A549 (cell line): ENCODE results near the gene ZNF443. TPM values are rescaled to one million over a fixed set of nuclear protein-coding genes. Genes with fewer than 3 reads are reported as not detected.
A peak's percentile ranks its signal among the peaks of the same experiment; 100 is the strongest.
"Not testable (repeated sequence)": the region's sequence is repeated elsewhere in the genome, so short reads cannot be mapped to it uniquely, and the experiment has no call there.

Experiments
- ATAC-seq, 2 experiments: fragments of 200-7000 bp in 1 of 2; fragments of >200 bp in 1 of 2; cut with Nextera tagmentation in 1 of 2; cut with Tn5 transposase in 1 of 2; 3 replicates each; pipeline versions ENCODE4 v1.8.0 to v1.9.1; 2018 to 2020; ENCODE audit warnings: mild to moderate bottlenecking in 1 of 2, moderate library complexity in 1 of 2
- CTCF ChIA-PET: fragments of 300-600 bp; sonication (Branson Sonifier 250); formaldehyde crosslinking; extraction: SDS; loops from one replicate; lab custom pipeline; 2021; ENCODE audit warnings: antibody characterized with exemption, inconsistent platforms; lab: Yijun Ruan, JAX
- POLR2A ChIA-PET: fragments of 350-600 bp; formaldehyde crosslinking; extraction: SDS; loops from one replicate; lab custom pipeline; 2021; ENCODE audit warnings: antibody characterized with exemption, inconsistent platforms; lab: Yijun Ruan, JAX
- DNase-seq, 2 experiments: peaks; one replicate each; pipeline versions ENCODE4 v3.0.0 to v3.0.0-alpha.2; 2011 to 2016; ENCODE audit warnings: low read depth in 1 of 2, low spot score in 1 of 2
- FAIRE-seq: peaks from 2 replicates; lab custom pipeline; 2011; peaks lifted over from hg19 to GRCh38; lab: Jason Lieb, UNC
- H3K27ac ChIP-seq, 2 experiments: fragments of >200 bp; sonication (Bioruptor Twin); formaldehyde crosslinking; 3 replicates each; pipeline ENCODE4 v1.5.1; 2016 to 2017
- H3K4me1 ChIP-seq: fragments of >200 bp; sonication (Bioruptor Twin); formaldehyde crosslinking; 3 replicates; pipeline ENCODE4 v1.6.1; 2016
- H3K4me2 ChIP-seq: fragments of >200 bp; sonication (Bioruptor Twin); formaldehyde crosslinking; 3 replicates; pipeline ENCODE4 v1.6.1; 2016
- H3K4me3 ChIP-seq: fragments of >200 bp; sonication (Bioruptor Twin); formaldehyde crosslinking; 3 replicates; pipeline ENCODE4 v1.5.1; 2016
- H3K9me3 ChIP-seq: fragments of >200 bp; sonication (Bioruptor Twin); formaldehyde crosslinking; 3 replicates; pipeline ENCODE4 v1.6.1; 2016
- CHD2 ChIP-seq: fragments of 150-350 bp; IDR thresholded peaks from 2 replicates; pipeline ENCODE4 v1.6.1; 2014; ENCODE audit warnings: low read length; ENCODE audit not compliant: partially characterized antibody
- CHD4 ChIP-seq: fragments of 200-600 bp; sonication (generic); IDR thresholded peaks from 2 replicates; pipeline ENCODE4 v1.6.1; 2016; ENCODE audit warnings: antibody characterized with exemption, mild to moderate bottlenecking, borderline replicate concordance
- EHMT2 ChIP-seq: fragments of 200-600 bp; sonication (generic); IDR thresholded peaks from 2 replicates; pipeline ENCODE4 v1.6.1; 2016; ENCODE audit warnings: antibody characterized with exemption, low read depth, mild to moderate bottlenecking, moderate library complexity
- FOSB ChIP-seq: fragments of 250-450 bp; sonication (Bioruptor Pico); IDR thresholded peaks from 2 replicates; pipeline ENCODE4 v1.5.0; 2020; ENCODE audit warnings: mild to moderate bottlenecking, moderate library complexity
- JUN ChIP-seq, 2 experiments: fragments of >200 bp; sonication (Bioruptor Twin); formaldehyde crosslinking; IDR thresholded peaks; 2 replicates in 1 of 2; 3 replicates in 1 of 2; pipeline ENCODE4 v1.6.1; 2016 to 2017
- JUNB ChIP-seq: fragments of >200 bp; sonication (Bioruptor Twin); formaldehyde crosslinking; IDR thresholded peaks from 2 replicates; pipeline ENCODE4 v1.6.1; 2016
- MYC ChIP-seq: IDR thresholded peaks from 2 replicates; pipeline ENCODE4 v1.6.1; 2012; ENCODE audit warnings: mild to moderate bottlenecking, inconsistent platforms, low read length, improper control_type of control experiment, borderline replicate concordance
- NFE2L2 ChIP-seq: fragments of 150-350 bp; conservative IDR thresholded peaks from 2 replicates; pipeline ENCODE4 v1.6.1; 2014; ENCODE audit warnings: low read length
- POLR2AphosphoS2 ChIP-seq: conservative IDR thresholded peaks from 2 replicates; pipeline ENCODE4 v1.6.1; 2012; ENCODE audit warnings: low read length, improper control_type of control experiment, inconsistent platforms
- SMC3 ChIP-seq: fragments of >200 bp; sonication (Bioruptor Twin); formaldehyde crosslinking; IDR thresholded peaks from 3 replicates; pipeline ENCODE4 v1.6.1; 2018; ENCODE audit warnings: inconsistent platforms
- TFCP2L1 ChIP-seq: fragments of 250-450 bp; sonication (Bioruptor Pico); IDR thresholded peaks from 2 replicates; pipeline ENCODE4 v1.5.0; 2021; ENCODE audit warnings: mild to moderate bottlenecking
- TP53 ChIP-seq: fragments of 250-450 bp; sonication (Bioruptor Pico); IDR thresholded peaks from 2 replicates; pipeline ENCODE4 v1.5.0; 2021; ENCODE audit warnings: mild to moderate bottlenecking, moderate library complexity
- ZC3H11A ChIP-seq: fragments of 450-650 bp; IDR thresholded peaks from 2 replicates; pipeline ENCODE4 v1.6.1; 2014; ENCODE audit warnings: antibody characterized with exemption, mild to moderate bottlenecking
- WGBS: methylation state at CpG from one replicate; pipeline ENCODE4 v1.1.6; 2017; ENCODE audit errors: missing lambda C conversion rate; 5-methylcytosine and 5-hydroxymethylcytosine counted together
- polyA plus RNA-seq, 4 experiments: library from polyadenylated mRNA; depleted of rRNA in 3 of 4; stranded (reverse); fragments of >200 nt; fragmentation: RNase III in 1 of 4; extraction: RNeasy Plus Mini Kit Qiagen cat#74134 plus additional on column Dnase treatment in 1 of 4; gene quantifications; 2 replicates in 3 of 4; 3 replicates in 1 of 4; pipeline ENCODE4 v1.2.3, GENCODE V29; 2011 to 2017
- TF ChIP-seq, protein P1 (sequence below): fragments of >200 bp; sonication (Bioruptor Twin); formaldehyde crosslinking; IDR thresholded peaks from 3 replicates; pipeline ENCODE4 v1.5.1; 2016
- TF ChIP-seq, protein P2 (sequence below): fragments of 450-650 bp; IDR thresholded peaks from 2 replicates; pipeline ENCODE4 v1.6.1; 2014; ENCODE audit warnings: antibody characterized with exemption

The ZNF443 gene
- polyA plus RNA-seq, 2 of the 4 experiments (the other 2 are of a cell fraction) = 1.0 to 1.1 TPM

- TF ChIP-seq EHMT2 (no peak), CHD2 (no peak)
Observed at GRCh38 chr19:12453495-12453894, 12.7 kb upstream of the ZNF443 start (continued).

DNA sequence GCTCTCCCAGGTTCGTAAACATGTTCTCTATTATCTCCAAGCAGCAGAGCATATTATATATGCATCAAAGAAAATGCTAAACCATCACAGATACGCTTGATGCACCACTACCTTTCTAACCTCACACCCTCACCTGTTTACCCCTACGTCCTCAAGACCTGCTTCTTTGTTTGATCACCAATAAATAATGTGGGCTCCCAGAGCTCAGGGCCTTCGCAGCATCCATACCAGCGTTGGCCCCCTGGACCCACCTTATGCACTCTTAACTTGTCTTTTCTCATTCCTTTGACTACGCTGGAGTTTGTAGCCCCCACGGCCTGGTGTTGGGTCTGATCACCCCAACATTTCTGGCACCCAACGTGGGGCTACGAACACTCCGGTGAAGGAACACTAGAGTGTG lies 10.0 kb upstream of the ZNF443 start:
- FAIRE-seq = no peak

GRCh38 chr19:12448808-12449207 lies 8.0 kb upstream of the ZNF443 start:
- CTCF ChIA-PET = no interaction called here
- POLR2A ChIA-PET = no interaction called here
- ATAC-seq = no peak
- 0% methylated on average over 2 of the region's 2 CpGs for WGBS
- Histone ChIP-seq H3K4me2 (no peak overlapping the region), H3K9me3 (no peaks in the 10 kb centered on the region; the same call in 2 of the 3 replicates), H3K27ac (no peak overlapping the region), H3K4me1 (no peaks in the 10 kb centered on the region), H3K4me3 (no peak overlapping the region)
- no peak for FAIRE-seq
- no peak for TF ChIP-seq MYC
- no peak for TF ChIP-seq NFE2L2
- TF ChIP-seq TP53 (CRISPR knock-in tag) = no peak
- TF ChIP-seq, protein P1, sequence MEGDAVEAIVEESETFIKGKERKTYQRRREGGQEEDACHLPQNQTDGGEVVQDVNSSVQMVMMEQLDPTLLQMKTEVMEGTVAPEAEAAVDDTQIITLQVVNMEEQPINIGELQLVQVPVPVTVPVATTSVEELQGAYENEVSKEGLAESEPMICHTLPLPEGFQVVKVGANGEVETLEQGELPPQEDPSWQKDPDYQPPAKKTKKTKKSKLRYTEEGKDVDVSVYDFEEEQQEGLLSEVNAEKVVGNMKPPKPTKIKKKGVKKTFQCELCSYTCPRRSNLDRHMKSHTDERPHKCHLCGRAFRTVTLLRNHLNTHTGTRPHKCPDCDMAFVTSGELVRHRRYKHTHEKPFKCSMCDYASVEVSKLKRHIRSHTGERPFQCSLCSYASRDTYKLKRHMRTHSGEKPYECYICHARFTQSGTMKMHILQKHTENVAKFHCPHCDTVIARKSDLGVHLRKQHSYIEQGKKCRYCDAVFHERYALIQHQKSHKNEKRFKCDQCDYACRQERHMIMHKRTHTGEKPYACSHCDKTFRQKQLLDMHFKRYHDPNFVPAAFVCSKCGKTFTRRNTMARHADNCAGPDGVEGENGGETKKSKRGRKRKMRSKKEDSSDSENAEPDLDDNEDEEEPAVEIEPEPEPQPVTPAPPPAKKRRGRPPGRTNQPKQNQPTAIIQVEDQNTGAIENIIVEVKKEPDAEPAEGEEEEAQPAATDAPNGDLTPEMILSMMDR = no peak
- TF ChIP-seq CHD4 = no peak
- no peak for TF ChIP-seq JUN (IDR thresholded peaks at IDR 0.05)
- TF ChIP-seq POLR2AphosphoS2 = no peak
- TF ChIP-seq TFCP2L1 (CRISPR knock-in tag) = no peak
- TF ChIP-seq ZC3H11A = no peak
- TF ChIP-seq SMC3 = no peak
- TF ChIP-seq CHD2 = no peak
- no peak for TF ChIP-seq FOSB (CRISPR knock-in tag)
- TF ChIP-seq, protein P2, sequence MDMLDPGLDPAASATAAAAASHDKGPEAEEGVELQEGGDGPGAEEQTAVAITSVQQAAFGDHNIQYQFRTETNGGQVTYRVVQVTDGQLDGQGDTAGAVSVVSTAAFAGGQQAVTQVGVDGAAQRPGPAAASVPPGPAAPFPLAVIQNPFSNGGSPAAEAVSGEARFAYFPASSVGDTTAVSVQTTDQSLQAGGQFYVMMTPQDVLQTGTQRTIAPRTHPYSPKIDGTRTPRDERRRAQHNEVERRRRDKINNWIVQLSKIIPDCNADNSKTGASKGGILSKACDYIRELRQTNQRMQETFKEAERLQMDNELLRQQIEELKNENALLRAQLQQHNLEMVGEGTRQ = no peak
- no peak for TF ChIP-seq JUNB
- no peak for DNase-seq

More for the DNA sequence above, 10.0 kb upstream of the ZNF443 start:
- 15% methylated on average over 10 of the region's 10 CpGs for WGBS
- Histone ChIP-seq H3K4me2 (no peak overlapping the region), H3K9me3 (no peaks in the 10 kb centered on the region; the same call in 2 of the 3 replicates), H3K4me1 (no peaks in the 10 kb centered on the region), H3K27ac (no peak overlapping the region), H3K4me3 (no peak overlapping the region)
- POLR2A ChIA-PET = no interaction called here
- ATAC-seq = no peak
- TF ChIP-seq NFE2L2 = no peak
- no peak for TF ChIP-seq TFCP2L1 (CRISPR knock-in tag)
- TF ChIP-seq, all 56 proteins: peak for 0
- no peak for DNase-seq
- CTCF ChIA-PET = no interaction called here

DNA sequence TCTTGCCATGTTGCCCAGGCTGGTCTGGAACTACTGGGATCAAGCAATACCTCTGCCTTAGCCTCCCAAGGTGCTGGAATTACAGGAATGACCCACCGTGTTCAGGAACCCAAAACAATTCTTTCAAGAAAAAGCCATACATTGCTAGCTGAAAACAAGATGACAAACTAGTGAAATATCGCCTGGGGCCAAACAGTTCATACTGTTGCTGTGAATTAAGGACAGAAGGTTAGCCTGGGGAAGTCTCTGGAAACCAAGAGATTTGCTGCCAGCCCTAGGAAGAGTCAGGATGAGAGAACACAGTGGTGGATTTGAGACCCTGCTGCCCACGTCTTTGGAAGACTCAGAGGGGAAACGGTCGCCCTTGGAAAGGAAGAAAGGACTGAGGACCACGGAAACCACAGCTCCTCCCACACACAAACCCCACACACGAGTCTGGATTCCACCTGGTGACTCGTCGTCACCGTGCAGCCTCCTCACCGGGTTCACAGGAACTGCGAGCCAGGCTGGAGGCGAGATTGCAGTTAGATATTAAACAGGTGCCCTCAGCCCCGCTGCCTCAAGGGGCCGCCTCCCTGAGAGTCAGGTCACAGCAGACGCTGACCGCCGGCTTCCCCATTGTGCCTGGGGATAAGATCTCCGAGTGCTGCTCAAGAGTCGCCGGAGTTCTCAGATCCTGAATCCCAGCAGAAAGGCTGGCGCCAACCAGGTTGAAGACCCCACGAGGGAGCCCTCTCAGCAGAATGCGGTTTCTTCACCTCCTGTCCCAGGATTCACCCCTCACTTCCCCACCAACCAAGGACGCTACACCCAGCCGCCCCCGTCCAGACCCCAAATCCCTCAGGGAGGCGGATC lies 908 bp downstream of the ZNF443 start:
- H3K4me1 ChIP-seq, FAIRE-seq, CTCF ChIA-PET, H3K9me3 ChIP-seq, DNase-seq: not testable (repeated sequence)
- Histone ChIP-seq H3K4me2 (peak overlapping the region; percentile 75), H3K27ac (peak overlapping the region; percentile 61 to 84), H3K4me3 (peak overlapping the region; percentile 60)
- POLR2A ChIA-PET = interaction anchor here (0.6 to 1.0 kb wide), 2 partner anchors 145 to 171 kb away, joined by 3 read pairs; partner anchors contain the start of genes ZNF44, ZNF490 and ZNF791
- peak; percentile 44 to 49; a peak in 5 of 6 replicates for ATAC-seq
- WGBS = 25% methylated on average over 6 of the region's 28 CpGs

DNA sequence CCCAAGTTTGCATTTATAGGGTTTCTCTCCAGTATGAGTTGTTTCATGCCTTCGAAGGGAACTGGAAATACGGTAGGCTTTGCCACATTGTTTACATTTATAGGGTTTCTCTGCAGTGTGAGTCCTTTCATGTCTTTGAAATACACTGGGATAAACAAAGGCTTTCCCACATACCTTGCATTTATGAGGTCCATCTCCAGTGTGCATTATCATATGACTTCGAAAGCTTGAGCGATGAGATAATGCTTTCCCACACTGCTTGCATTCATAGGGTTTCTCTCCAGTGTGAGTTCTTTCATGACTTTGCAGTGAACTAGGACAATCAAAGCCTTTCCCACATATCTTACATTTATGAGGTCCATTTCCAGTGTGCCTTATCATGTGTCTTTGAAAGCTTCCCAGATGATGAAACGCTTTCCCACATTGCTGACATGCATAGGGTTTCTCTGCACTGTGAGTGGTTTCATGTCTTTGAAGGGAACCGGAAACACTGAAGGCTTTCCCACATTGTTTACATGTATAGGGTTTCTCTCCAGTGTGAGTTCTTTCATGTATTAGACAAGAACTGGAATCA lies 10.0 kb downstream of the ZNF443 start:
- H3K4me2 ChIP-seq, DNase-seq, H3K4me1 ChIP-seq, FAIRE-seq, H3K4me3 ChIP-seq, CTCF ChIA-PET, ATAC-seq, POLR2A ChIA-PET, H3K9me3 ChIP-seq, H3K27ac ChIP-seq: not testable (repeated sequence)
- WGBS = 89% methylated on average over 6 of the region's 6 CpGs
